Germinal center (tissue), 1 donor: ENCODE data around the gene NAA15.
"Not testable (repeated sequence)": the region's sequence is repeated elsewhere in the genome, so short reads cannot be mapped to it uniquely, and the experiment has no call there.

ENCODE experiments used
- DNase-seq: peaks from one replicate; pipeline ENCODE4 v3.0.0; 2012; ENCODE audit warnings: mixed read lengths, low spot score

The NAA15 gene

GRCh38 chr4:139297001-139297410 is 4.3 kb upstream of the NAA15 start:
- DNase-seq: no peak

GRCh38 chr4:139299536-139299935 is 1.8 kb upstream of the NAA15 start:
- no peak for DNase-seq

DNA sequence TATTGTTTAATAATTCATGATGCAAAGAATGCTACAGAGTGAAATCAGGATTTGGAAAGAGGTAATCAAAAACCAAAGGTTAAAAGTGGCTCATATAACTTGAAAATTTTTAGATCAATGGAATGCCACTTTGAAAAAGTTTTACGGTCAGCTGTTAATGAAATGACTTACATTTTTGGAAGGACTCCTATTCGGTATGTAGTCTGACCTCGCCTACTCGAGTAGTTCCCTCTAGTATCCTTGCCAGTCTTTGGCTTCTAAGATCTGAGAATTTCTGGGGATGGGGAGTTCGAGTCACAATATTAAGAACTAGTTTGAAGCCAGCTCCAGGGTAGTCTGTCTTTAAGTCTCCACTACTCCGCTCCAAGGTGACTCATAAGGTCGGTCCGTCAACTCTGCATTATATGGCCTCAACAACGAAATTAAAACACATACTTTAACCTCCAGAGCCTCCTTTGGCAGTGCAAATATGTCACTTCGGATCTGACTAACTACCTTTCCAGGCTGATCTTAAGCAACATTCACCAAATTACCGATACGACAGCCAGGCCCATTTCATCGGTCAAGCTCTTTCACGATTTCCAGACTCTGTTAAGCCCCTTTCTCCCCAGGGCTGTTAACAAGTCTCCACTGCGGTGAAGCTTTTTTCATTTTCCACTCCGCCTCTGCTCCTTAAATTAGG is 733 bp upstream of the NAA15 start:
- DNase-seq: no peak

DNA sequence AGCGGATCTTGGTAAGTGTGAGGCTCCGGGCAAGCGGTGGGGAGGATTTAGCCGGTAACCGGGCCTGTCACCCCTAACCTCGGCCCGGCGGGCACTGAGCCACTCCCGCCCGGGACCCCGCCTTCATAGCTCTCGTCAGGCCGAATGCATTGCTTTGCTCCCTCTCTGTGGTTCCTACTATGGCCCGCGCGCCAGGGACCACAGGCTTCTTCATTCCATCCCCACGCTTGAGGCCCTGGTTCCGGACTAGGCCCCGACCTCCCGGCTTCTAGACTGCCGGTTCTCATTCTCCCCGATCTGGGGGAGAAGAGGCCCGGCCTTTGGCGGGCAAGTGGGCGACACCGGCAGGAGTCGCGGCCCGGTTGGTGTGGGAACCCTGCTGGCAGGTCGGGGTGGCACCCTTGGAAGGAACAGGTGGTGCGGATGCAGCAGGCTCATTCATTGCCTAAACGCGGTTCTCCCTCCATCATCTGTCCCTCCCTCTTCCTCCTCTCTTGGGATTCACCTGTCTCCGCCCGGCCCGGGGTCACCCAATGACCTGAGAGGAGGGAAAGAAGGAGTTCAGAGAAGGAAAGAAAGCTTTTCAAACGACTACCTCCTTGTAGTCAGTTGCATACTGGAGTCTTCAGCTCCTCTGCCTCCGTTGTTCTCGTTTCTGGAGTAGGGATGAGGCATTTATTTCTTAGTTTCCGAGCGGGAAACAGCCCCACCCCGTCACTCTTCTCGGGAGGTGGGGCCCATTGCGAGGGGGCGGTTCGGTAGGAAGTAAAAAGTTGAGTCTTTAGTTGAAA is 711 bp downstream of the NAA15 start, which contains the start of gene NDUFC1:
TSS of gene NDUFC1 (minus strand) at position 657 of the 791 bp plus-strand sequence. CDS start 6,679 bp downstream, outside the sequence.
- peak; percentile 77 for DNase-seq

- DNase-seq: no peak
These were observed 3.6 kb downstream of the NAA15 start for GRCh38 chr4:139304920-139305319.

DNA sequence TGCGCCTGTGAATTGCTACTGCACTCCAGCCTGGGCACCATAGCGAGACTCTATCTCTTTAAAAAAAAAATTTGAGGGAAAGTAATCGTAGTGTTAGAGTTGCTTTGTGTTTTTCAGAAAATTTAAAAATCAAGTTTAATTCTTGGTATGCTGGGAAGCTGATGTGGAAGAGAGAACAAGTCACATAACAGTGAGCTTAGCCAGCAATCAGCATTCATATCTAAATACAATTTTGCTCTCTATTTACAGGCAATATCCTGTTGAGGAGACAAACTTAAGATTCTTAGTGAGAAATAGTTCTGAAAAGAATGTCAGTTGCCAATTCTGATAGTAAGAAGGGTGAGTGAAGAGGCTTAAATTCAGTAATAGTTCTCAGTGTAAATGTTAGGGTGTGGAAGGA is 10.6 kb downstream of the NAA15 start:
- no peak for DNase-seq

- DNase-seq: peak; percentile 31
These were observed 11.4 kb downstream of the NAA15 start for GRCh38 chr4:139312552-139313332.

DNA sequence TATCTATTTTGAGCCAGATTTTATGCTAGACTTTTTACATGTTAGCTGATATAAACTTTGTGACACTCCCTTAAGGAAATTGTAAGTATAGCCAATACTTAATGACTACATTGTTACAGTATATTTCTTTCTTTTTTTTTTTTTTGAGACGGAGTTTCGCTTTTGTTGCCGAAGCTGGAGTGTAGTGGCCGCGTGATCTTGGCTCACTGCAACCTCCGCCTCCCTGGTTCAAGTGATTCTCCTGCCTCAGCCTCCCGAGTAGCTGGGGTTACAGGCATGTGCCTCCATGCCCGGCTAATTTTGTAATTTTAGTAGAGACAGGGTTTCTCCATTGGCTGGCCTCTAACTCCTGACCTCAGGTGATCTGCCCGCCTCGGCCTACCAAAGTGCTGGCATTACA is 12.1 kb downstream of the NAA15 start:
- DNase-seq: not testable (repeated sequence)

- DNase-seq: no peak
These were observed 12.9 kb downstream of the NAA15 start for GRCh38 chr4:139314047-139314800.

DNA sequence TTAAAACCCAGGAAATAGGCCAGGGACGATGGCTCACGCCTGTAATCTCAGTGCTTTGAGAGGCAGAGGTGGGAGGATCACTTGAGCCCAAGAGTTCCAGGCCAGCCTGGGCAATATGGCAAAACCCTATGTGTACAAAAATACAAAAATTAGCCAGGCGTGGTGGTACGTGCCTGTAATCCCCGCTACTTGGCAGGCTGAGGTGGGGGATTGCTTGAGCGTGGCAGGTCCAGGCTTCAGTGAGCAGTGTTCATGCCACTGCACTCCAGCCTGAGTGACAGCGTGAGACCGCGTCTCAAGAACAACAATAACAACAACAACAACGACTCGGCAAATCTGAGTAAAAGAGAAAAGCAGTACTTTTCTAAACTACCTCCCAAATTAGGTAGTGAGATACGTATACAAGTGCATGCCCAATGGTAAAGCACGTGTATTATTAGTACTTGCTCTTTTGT is 13.9 kb downstream of the NAA15 start:
- DNase-seq: peak; percentile 31

DNA sequence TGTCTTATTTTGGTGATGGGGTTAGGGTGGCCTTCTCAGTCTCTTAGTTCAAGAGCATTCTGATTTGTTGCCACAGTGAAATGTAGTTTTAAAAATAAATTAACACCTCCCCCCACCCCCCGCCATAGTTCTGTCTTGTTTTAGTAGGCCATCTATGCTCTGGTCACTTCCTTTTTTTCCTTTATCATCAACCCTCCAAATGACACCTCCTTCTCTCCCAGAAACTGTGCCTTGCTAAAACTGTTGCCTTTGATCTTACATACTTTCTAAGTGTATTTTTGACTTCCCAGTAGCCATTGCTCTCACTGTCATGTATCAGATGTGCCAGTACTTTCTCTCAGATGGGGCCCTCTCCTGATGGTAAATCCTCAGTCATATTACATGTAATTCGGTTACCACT is 15.4 kb downstream of the NAA15 start:
- no peak for DNase-seq

GRCh38 chr4:139317635-139318034 is 16.3 kb downstream of the NAA15 start:
- no peak for DNase-seq

DNA sequence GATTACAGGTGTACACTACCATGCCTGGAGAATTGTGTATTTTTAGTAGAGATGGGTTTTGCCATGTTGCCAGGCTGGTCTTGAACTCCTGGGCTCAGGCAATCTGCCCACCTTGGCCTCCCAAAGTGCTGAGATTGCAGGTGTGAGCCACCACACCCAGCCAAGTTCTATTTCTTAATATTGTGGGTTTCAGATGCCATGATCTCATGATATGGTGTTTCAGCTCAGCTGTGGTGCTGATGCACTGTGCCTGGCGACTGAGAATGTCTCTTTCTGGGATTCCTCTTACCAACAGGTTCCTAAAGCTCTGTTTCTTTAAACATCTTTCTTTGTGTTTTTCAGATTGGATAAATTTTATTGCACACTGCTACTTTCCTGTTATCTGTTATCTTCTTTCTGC is 18.3 kb downstream of the NAA15 start:
- no peak for DNase-seq

GRCh38 chr4:139322070-139322469 is 20.8 kb downstream of the NAA15 start:
- DNase-seq: not testable (repeated sequence)

DNA sequence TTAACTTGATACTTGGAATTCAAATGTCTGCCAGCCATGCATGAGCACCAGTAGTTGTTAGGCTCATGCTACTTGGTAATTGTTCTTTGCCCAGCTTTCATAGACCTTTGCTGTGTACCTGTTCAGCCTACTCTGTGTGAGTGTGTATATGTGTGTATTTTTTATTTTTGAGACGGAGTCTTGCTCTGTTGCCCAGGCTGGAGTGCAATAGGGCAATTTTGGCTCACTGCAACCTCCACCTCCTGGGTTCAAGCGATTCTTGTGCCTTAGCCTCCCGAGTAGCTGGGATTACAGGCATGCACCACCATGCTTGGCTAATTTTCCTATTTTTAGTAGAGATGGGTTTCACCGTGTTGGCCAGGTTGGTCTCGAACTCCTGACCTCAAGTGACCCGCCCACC is 21.2 kb downstream of the NAA15 start:
- not testable (repeated sequence) for DNase-seq

DNA sequence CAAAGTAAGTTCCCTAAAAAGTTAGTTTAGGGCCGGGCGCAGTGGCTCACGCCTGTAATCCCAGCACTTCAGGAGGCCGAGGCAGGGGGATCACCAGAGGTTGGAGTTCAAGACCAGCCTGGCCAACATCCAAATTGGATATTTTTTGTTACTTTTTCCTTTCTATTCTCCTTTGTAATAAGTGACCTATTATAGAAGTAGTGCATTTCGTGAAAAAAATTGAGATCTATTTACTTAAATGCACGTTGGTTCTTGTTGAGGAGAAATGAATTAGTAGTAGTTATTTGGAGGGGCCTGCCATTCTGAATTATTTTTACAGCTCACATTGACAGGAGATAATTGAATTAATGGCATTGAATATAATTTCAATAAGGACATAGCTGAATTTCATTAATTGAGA is 23.3 kb downstream of the NAA15 start:
- no peak for DNase-seq

GRCh38 chr4:139329665-139330200 is 28.4 kb downstream of the NAA15 start:
- DNase-seq: no peak

DNA sequence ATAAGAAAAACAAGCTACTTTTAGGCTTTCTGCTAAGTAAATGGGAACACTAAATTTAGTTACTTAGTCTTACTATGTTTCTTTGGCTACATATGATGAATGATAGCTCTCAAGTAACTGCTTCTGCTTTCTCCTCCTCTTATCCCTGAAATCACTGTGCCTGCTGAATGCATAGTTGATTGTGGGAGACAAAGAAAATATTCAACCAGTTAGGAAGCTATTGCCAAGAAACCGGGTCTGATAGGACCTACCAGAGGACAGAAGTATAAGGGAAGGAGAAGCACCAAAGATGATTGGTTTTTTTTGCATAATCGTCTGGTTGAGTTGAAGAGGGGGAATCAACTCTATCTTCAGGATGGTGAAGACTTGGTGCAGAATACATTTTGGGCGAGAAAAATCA is 29.0 kb downstream of the NAA15 start:
- DNase-seq: no peak

DNA sequence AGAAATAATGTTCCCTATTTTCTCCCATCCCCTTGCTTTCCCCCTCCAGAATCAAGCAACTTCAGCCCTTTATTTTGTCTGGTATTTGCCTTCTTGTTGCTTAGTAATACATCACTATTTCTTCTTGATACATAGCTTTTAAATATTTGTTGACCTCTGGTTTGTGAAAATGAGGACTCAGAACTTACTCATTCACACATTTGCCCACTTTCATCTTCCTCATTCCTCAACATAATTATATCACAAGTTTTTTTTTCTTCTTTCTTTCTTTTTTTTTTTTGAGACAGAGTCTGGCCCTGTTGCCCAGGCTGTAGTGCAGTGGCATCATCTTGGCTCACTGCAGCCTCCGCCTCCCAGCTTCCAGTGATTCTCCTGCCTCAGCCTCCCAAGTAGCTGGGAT is 29.9 kb downstream of the NAA15 start:
- no peak for DNase-seq

- DNase-seq: no peak
These were observed 31.7 kb downstream of the NAA15 start for GRCh38 chr4:139333046-139333445.

DNA sequence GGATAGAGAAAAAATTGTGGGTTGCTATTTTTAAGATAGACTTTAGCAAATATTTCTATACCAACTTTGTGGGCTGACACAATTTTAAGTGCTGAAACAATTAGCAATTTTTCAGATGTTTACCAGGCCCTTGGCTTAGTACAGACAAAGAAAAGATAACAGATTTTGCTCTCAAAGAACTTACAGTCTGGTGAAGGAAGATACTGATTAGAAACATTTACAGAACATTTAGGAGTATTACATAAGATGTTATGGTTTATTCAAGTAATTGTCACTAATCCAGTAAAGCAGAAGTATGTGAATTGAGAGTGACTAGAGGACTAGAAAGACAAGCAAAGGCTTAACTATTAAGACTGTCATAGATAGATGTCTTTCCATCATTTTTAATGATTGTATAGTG is 36.3 kb downstream of the NAA15 start:
- DNase-seq: no peak

DNA sequence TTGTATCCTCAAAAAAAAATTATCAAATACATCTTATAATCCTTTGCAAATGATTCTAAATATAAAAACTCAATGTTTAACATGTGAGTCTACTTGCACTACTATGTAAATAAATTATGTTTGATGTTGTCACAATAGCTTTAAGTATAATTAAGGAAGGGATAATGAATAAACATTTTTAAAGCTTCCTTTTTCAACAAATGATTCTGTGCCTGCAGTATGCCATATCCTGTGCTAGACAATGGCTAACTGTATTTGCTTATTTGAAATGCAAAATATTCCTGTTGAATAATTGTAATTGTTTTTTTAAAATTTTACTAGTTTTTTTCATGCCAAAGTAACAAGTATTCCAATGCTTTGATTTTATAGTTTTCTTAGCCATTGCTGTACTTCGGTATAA is 60.0 kb downstream of the NAA15 start:
- DNase-seq: no peak
